B cell (primary cell): ENCODE results near the gene CAPN12.

Source experiments
- EZH2 ChIP-seq: IDR thresholded peaks from 2 replicates; pipeline ENCODE4 v1.6.1; 2012; ENCODE audit warnings: borderline replicate concordance, low read depth, mild to moderate bottlenecking, moderate library complexity, low read length; ENCODE audit not compliant: insufficient read depth, poor library complexity, severe bottlenecking
- TF ChIP-seq, protein P1 (sequence below): fragments of 200-600 bp; IDR thresholded peaks from one replicate; pipeline ENCODE4 v1.8.0; 2022; ENCODE audit warnings: antibody characterized with exemption, mild to moderate bottlenecking

DNA sequence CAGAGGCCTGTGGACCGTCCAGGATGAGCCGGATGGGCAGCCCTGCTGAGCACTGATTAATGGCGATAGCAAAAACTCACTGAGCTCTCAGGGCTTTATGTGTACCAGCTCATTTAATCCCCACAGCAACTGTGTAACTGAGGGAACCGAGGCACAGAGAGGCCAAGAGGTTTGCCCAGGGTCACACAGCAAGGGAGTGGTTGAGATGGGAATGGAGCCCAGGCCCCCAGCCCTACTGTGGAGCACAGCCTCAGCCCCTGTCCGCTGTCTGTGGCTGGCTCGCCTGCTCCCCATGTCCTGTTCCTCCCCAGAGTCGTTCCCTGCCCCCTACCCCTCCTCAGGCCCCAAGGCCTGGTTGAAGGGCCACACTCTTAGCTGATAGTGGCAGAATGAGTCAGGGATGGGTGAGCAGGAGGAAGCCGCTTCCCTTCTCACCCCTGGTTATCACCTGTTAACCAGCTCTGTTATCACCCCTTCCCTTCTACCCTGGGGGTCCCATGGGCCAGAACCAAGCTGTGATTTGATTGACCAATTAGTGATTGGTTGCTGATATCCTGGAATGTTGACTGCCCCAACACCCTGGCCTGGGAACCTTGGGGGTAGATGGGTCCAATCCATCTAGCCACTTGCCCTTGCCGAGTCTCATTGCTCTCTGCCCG, 21.2 kb downstream of the CAPN12 start:
- TF ChIP-seq, protein P1, sequence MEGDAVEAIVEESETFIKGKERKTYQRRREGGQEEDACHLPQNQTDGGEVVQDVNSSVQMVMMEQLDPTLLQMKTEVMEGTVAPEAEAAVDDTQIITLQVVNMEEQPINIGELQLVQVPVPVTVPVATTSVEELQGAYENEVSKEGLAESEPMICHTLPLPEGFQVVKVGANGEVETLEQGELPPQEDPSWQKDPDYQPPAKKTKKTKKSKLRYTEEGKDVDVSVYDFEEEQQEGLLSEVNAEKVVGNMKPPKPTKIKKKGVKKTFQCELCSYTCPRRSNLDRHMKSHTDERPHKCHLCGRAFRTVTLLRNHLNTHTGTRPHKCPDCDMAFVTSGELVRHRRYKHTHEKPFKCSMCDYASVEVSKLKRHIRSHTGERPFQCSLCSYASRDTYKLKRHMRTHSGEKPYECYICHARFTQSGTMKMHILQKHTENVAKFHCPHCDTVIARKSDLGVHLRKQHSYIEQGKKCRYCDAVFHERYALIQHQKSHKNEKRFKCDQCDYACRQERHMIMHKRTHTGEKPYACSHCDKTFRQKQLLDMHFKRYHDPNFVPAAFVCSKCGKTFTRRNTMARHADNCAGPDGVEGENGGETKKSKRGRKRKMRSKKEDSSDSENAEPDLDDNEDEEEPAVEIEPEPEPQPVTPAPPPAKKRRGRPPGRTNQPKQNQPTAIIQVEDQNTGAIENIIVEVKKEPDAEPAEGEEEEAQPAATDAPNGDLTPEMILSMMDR = no peak
- TF ChIP-seq EZH2 = no peak
